GM19035 (cell line): ENCODE measurements around the gene FAM241A.
A peak's percentile ranks its signal among the peaks of the same experiment; 100 is the strongest.
"Not testable (repeated sequence)": the region's sequence is repeated elsewhere in the genome, so short reads cannot be mapped to it uniquely, and the experiment has no call there.

Experiments used
- ATAC-seq: cut with Tn5 transposase; IDR thresholded peaks from one replicate; pipeline ENCODE4 v1.9.1; 2021; ENCODE audit not compliant: unreplicated experiment

The FAM241A gene

DNA sequence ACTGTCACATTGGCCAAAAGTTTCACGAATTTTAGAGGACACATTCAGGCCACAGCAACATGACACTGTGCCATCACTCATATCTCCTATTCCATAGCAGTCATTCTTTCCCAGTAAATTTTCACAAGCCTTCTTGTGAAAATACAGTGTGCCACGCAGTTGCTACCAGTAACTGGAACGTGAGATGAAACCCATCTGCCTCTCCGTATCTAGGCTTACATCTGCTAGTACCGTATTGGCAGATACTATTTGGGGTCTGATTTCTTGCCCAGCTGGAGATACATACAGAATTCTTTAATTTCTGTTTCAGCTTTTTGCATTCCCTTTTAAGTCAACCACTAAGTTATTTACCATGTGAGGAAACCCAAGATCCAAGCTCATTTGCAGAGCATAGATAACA, 8.7 kb upstream of the FAM241A start:
- no peak for ATAC-seq

- ATAC-seq = no peak
Measured at GRCh38 chr4:112138538-112138937, 6.7 kb upstream of the FAM241A start.

GRCh38 chr4:112140536-112140935, 4.7 kb upstream of the FAM241A start:
- no peak for ATAC-seq

DNA sequence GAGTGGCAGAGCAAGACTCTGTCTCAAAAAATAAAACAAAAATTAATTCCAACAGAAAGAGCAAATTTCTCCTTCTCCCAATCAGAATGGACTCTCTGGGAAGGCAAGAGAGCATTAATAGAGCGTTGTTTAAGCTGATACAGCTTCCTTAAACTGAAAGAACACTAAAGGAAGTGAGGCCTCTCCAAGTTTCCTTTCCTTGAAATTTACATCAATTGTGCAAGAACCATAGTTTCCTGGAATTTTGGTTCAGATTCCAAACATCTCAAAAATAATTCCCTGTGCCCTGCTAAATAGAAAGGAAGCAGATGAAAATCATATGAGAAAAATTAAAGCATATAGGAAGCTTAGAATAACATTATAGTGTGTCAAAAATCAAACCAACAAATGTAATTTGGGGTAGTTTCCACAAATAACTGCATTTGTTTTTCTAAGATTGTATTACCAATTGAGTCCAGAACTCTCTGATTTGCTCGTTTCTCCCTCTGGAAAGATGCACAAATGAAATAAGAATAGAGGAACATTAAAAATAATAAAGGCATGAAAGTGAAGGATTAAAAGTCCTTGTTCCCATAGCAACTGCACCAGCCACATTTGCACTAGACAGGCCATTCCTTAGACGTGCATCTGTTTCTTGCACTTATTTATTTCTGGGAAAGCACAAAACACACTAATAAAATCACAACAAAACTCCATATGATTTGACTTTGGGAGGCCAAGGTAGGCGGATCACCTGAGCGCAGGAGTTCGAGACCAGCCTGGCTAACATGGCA, 3.7 kb upstream of the FAM241A start:
- no peak for ATAC-seq

DNA sequence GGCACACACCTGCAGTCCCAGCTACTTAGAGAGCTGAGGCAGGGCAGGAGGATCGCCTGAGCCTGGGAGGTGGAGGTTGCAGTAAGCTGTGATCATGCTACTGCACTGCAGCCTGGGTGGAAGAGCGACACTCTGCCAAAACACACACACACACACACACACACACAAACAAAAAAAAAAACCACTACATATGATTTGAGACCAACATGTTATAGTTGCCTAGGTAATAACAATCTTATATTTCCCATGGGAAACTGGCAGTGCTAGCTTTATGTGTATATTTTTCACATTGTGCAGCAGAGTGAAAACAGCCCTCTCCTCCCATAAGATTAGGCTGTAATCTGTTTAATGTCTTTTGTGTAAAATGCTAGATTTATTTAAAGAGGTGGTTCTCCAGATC, 3.1 kb upstream of the FAM241A start:
- ATAC-seq = no peak

GRCh38 chr4:112143781-112144180, 1.5 kb upstream of the FAM241A start:
- no peak for ATAC-seq

- no peak for ATAC-seq
Measured at GRCh38 chr4:112144546-112145325, 518 bp upstream of the FAM241A start.

- peak; percentile 53 for ATAC-seq
Measured at GRCh38 chr4:112145790-112146501, 692 bp downstream of the FAM241A start.

GRCh38 chr4:112146502-112146813, 1.2 kb downstream of the FAM241A start:
- no peak for ATAC-seq

DNA sequence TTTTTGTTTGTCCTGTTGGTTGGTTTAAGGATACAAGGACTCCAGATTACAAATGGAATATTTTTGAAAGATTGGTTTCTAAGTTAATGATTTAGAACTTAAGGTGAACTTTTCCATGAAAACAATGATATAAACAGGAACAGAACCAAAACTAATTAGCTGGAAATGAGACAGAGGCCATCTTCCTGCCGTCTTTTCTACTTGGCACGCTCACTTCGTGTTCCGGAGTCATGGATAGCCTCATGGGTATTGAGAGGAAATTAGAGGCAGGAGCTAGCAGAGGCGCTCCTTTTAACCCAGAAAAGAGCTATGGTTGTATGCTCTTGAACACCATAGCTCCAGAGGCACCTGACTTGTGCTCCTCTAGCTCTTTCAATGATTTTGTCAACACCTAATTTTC, 2.4 kb downstream of the FAM241A start:
- no peak for ATAC-seq

DNA sequence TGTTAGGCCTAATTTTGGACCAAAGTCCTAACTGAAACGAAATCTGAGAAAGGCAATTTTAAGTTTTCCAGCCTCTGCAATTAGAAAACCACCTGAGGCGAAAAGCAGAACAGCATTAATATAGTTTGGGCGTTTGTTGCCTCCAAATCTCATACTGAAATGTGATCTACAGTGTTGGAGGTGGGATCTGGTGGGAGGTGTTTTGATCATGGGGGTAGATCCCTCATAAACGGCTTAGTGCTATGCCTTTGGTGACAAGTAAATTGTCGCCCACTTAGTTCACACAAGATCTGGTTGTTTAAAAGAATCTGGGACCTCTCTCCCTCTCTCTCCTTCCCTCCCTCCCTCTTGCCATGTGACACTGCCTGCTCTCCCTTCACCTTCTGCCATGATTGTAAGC, 5.7 kb downstream of the FAM241A start:
- no peak for ATAC-seq

DNA sequence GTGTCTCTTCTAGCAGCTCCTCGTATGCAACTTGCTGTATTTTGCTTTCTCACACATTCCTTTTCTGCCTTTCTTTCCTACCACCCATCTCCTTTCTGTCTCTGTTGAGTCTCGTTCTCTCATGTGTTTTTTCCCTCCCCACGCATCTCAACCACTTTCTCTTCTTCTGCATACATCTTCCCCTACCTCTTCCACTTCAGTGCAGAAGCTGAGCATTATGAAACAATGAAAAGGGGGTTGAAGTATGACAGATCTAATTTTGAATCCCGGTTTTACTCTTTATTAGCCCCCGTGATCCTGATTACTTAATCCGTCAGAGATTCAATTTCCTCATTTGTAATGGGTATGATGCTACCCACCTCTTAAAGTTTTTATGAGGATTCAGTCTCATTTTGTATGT, 7.3 kb downstream of the FAM241A start:
- ATAC-seq = no peak

DNA sequence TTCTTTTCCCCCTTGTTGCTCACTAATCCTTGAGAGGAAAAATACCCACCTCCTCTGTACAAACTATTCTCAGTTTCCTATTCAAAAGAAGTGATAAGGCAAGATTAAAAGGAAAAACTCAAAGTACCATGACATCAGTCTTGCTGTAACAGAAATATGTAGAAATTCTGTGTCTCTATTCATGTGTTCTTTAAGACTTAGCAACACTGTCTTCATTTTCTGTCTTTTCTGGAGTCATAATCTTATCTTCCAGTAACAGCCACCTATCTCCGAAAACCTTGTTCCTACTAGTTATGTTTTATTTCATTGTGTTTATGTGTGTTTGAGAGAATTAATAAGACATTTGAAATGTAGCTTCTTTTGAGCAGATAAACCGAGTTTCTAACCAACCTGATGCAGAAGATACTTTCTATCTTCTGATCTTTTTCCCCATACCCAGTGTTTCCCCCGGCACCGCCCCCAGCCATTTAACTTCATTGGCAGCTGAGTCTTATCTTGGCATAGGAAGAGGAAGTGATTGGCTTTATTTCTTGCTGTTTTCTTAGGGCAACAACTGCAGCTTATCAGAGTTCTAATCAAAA, 8.0 kb downstream of the FAM241A start:
- ATAC-seq = no peak

DNA sequence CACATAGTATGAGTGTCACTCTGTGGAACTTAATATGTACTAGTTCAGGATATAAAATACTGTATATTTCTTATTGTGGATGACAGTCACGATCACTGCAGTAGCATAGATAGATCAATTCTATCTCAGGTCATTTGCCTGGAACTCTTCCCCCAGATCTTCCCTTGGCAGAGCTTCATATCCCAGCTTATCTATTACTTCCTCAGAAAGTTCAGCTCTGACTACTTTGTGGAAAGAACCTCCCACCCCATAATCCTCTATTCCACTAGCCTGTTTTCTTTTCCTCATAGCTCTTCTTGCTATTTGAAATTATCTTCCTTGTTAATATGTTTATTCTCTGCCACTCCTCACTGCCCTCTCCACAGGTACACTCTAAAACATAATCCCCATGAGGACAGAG, 10.9 kb downstream of the FAM241A start:
- no peak for ATAC-seq

DNA sequence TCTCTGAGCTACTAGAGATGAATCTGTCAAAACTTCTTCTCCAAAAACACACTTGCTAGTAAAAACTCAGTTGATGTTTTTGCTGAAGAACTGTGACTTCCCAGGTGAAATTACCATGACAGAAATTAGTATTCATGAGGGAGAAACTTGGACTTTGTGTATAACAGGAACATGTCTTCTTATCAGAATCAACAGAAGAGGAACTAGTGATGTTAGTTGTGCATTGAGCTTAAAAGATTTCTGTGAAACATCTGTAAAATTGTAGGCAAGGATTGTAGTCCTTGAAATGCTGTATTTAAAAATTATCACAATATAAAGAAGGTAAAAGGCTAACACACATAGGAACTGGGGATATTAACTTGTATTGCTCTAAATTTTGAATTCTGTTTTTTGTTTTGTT, 11.3 kb downstream of the FAM241A start:
- no peak for ATAC-seq

DNA sequence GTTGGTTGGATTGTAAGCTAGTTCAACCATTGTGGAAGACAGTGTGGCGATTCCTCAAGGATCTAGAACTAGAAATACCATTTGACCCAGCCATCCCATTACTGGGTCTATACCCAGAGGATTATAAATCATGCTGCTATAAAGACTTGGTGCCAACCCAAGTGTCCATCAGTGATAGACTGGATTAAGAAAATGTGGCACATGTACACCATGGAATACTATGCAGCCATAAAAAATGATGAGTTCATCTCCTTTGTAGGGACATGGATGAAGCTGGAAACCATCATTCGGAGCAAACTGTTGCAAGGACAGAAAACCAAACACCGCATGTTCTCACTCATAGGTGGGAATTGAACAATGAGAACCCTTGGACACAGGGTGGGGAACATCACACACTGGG, 18.5 kb downstream of the FAM241A start:
- ATAC-seq = not testable (repeated sequence)

GRCh38 chr4:112167794-112168193, 22.5 kb downstream of the FAM241A start:
- no peak for ATAC-seq

GRCh38 chr4:112168719-112169500, 23.7 kb downstream of the FAM241A start:
- no peak for ATAC-seq

DNA sequence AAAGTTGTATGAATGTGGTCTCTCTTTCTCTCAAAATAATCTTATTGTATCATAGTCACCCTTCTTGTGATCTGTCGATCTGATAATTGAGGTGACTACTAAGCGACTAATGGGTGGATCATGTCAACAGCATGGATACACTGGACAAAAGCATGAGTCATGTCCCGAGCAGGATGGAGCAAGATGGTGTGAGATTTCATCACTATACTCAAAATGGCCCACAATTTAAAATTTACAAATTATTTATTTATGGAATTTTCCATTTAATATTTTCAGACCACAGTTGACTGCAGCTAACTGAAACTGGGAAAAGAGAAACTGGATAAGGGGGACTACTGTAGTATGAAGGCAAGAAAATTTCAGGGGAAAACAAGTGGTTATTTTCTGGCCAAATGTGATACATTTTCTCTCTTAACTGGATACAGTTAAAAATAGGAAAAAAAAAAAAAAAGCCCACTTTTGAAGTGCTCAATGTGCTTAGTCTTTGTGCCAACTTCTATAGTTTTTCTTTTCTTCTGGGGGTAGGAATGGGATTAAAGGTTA, 25.3 kb downstream of the FAM241A start:
- no peak for ATAC-seq

DNA sequence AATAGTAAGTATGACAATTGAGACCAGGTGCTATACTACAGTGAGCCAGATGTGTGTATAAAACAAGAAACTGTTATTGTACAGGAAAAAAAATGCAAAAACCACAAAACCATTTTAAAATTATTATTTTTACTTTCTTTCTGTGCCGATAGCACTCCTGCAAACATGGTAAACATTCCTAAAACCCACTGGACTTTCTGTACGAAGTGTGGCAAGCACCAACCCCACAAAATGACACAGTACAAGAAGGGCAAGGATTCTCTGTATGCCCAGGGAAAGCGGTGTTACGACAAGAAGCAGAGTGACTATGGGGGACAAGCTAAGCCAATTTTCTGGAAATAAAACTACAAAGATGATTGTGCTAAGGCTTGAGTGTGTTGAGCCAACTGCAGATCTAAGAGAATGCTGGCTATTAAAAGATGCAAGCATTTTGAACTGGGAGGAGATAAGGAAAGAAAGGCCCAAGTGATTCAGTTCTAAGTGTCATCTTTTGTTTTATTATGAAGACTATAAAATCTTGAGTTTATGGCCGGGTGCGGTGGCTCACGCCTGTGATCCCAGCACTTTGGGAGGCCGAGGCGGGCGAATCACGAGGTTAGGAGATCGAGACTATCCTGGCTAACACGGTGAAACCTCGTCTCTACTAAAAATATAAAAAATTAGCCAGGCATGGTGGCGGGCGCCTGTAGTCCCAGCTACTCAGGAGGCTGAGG, 26.0 kb downstream of the FAM241A start:
- ATAC-seq = not testable (repeated sequence)
